Measurements from ENCODE around the gene CST4.
"Not testable (repeated sequence)": the region's sequence is repeated elsewhere in the genome, so short reads cannot be mapped to it uniquely, and the experiment has no call there.

DNA sequence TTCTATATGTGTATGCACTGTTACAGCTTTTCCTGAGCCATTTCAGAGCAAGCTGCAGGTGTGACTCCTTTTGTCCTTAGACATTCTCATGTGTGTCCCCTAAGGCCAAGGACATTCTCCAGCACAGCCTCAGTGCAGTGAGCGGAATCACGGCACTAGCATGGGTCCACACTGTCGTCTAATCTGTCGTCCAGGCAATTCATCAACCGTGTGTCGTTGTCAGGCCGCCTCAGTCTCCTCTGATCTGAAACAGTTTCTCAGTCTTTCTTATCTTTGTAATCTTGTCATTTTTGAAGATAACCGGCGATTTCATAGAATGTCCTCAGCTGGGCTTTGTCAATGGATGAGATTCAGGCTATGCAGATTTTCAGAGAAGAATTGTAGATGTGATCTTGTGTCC lies 30.5 kb upstream of the CST4 start:
- not testable (repeated sequence) for TF ChIP-seq POLR2A, CTCF (IDR thresholded peaks at IDR 0.05)
